Adrenal gland (tissue), 5 donors: ENCODE measurements around the gene ZBTB32.

Experiments
- CTCF ChIP-seq, 6 experiments: fragments of 450-650 bp in 4 of 6; fragments of 200-600 bp in 2 of 6; sonication (generic) in 1 of 6; IDR thresholded peaks; 1 replicate in 5 of 6; 2 replicates in 1 of 6; pipeline versions ENCODE4 v1.5.1 to v1.8.0; 2016 to 2021; ENCODE audit warnings: antibody characterized with exemption in 6 of 6, mild to moderate bottlenecking in 2 of 6, moderate library complexity in 1 of 6
- POLR2A ChIP-seq, 2 donors: fragments of 450-650 bp; IDR thresholded peaks; one replicate each; pipeline ENCODE4 v1.6.1; 2017; ENCODE audit warnings: antibody characterized with exemption in 2 of 2, mild to moderate bottlenecking in 2 of 2, moderate library complexity in 1 of 2
- donor health status: DM: no; HTN: no; CAD: no.

DNA sequence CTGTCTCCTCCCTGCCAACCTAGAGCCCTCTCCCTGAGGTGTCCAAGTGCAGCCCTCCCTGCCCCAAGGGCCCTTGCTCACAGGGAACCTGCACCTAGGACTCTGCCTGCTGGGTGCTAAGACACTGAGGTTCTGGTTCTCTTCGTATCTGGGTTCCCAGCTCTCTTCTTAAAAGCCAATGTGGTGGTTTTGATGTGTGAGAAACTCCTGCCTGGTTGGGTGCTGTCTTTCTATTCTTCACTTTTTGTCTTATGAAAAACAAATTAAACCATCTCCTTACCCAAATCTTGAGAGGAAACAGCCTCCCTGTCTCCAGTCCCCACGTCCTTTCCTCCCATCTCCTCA lies 9.1 kb downstream of the ZBTB32 start:
- TF ChIP-seq CTCF (IDR thresholded peaks at IDR 0.05) = no peak
- no peak for TF ChIP-seq POLR2A (IDR thresholded peaks at IDR 0.05)
